PC-3 (cell line): ENCODE measurements around the gene TMEM140. TPM values are rescaled to one million over a fixed set of nuclear protein-coding genes. Genes with fewer than 3 reads are reported as not detected.

Source experiments
- ATAC-seq: fragments of 200-7000 bp; cut with Tn5 transposase; 2 replicates; pipeline ENCODE4 v1.9.1; 2020; ENCODE audit warnings: mild to moderate bottlenecking, moderate library complexity
- BruUV-seq: library from RNA; stranded (reverse); fragments of 400-500 nt; replicated peaks from 2 replicates; lab custom pipeline; 2021; lab: Mats Ljungman, UMichigan
- CTCF ChIA-PET: fragments of 300-600 bp; sonication (Branson Sonifier 250); formaldehyde crosslinking; loops from one replicate; lab custom pipeline; 2022; ENCODE audit warnings: antibody characterized with exemption; lab: Charles Lee
- POLR2A ChIA-PET: fragments of 300-600 bp; sonication (Branson Sonifier 250); formaldehyde crosslinking; loops from one replicate; lab custom pipeline; 2022; ENCODE audit warnings: antibody characterized with exemption; ENCODE audit not compliant: unreplicated experiment; lab: Charles Lee
- DNase-seq: peaks from one replicate; pipeline ENCODE4 v3.0.0-alpha.2; 2015
- H2AFZ ChIP-seq: fragments of 300-600 bp; sonication (generic); 2 replicates; pipeline ENCODE4 v1.6.0; 2016; ENCODE audit warnings: antibody characterized with exemption, low read length
- H3F3A ChIP-seq: fragments of 300-600 bp; sonication (generic); one replicate; pipeline ENCODE4 v1.6.0; 2017; ENCODE audit warnings: antibody characterized with exemption, low read length, control low read depth, mild to moderate bottlenecking; ENCODE audit not compliant: unreplicated experiment
- H3K27ac ChIP-seq: fragments of 300-600 bp; sonication (generic); 2 replicates; pipeline ENCODE4 v1.5.1; 2016; ENCODE audit warnings: mild to moderate bottlenecking, low read length
- H3K27me3 ChIP-seq: fragments of 300-600 bp; sonication (generic); 2 replicates; pipeline ENCODE4 v1.6.1; 2016; ENCODE audit warnings: low read length, mixed read lengths
- H3K36me3 ChIP-seq: fragments of 300-600 bp; sonication (generic); 2 replicates; pipeline ENCODE4 v1.6.1; 2016; ENCODE audit warnings: low read depth, mixed run types, low read length, mixed read lengths
- H3K4me1 ChIP-seq: fragments of 300-600 bp; sonication (generic); 2 replicates; pipeline ENCODE4 v1.5.1; 2016; ENCODE audit warnings: low read length; ENCODE audit not compliant: insufficient read depth
- H3K4me2 ChIP-seq: fragments of 300-600 bp; sonication (generic); 2 replicates; pipeline ENCODE4 v1.6.0; 2016; ENCODE audit warnings: low read length
- H3K4me3 ChIP-seq: fragments of 300-600 bp; sonication (generic); 2 replicates; pipeline ENCODE4 v1.5.1; 2016; ENCODE audit warnings: mild to moderate bottlenecking, low read length, mixed read lengths
- H3K79me2 ChIP-seq: fragments of 300-600 bp; sonication (generic); 2 replicates; pipeline ENCODE4 v1.6.1; 2017; ENCODE audit warnings: low read length, mixed read lengths
- H3K9ac ChIP-seq: fragments of 300-600 bp; sonication (generic); 2 replicates; pipeline ENCODE4 v1.6.0; 2016; ENCODE audit warnings: mild to moderate bottlenecking, low read length
- H3K9me2 ChIP-seq: fragments of 300-600 bp; sonication (generic); replicated peaks from 2 replicates; pipeline ENCODE4 v1.6.1; 2016; ENCODE audit warnings: mixed run types, low read length, mixed read lengths
- H3K9me3 ChIP-seq: fragments of 300-600 bp; sonication (generic); 2 replicates; pipeline ENCODE4 v1.6.1; 2016; ENCODE audit warnings: low read length, mixed read lengths
- H4K20me1 ChIP-seq: fragments of 300-600 bp; sonication (generic); 2 replicates; pipeline ENCODE4 v1.6.1; 2016; ENCODE audit warnings: low read length, mixed read lengths
- CTCF ChIP-seq: fragments of 300-600 bp; sonication (generic); conservative IDR thresholded peaks from 2 replicates; pipeline ENCODE4 v1.5.1; 2017; ENCODE audit warnings: antibody characterized with exemption, low read depth, mild to moderate bottlenecking, low read length
- EZH2 ChIP-seq: fragments of 300-600 bp; sonication (generic); IDR thresholded peaks from one replicate; pipeline ENCODE4 v1.6.1; 2017; ENCODE audit warnings: antibody characterized with exemption, mild to moderate bottlenecking, low read length; ENCODE audit not compliant: unreplicated experiment
- EZH2phosphoT487 ChIP-seq: fragments of 300-600 bp; sonication (generic); IDR thresholded peaks from 2 replicates; pipeline ENCODE4 v1.6.1; 2018; ENCODE audit warnings: mild to moderate bottlenecking, antibody characterized with exemption, low read length, borderline replicate concordance
- intact Hi-C: fragments of 100-400 bp; cut with micrococcal nuclease; formaldehyde crosslinking; loops from 2 replicates; pipeline ENCODE4 v1.9.0; 2023
- total RNA-seq: library from RNA; depleted of rRNA; stranded (reverse); fragments of >200 nt; gene quantifications from 2 replicates; pipeline ENCODE4 v1.2.3, GENCODE V29; 2014

TMEM140 gene
- total RNA-seq, 1 experiment from 2014 or later: not detected

- Histone ChIP-seq H3K4me3 (no peak overlapping the region), H4K20me1 (no peaks in the 10 kb centered on the region), H3F3A (no peaks in the 10 kb centered on the region), H3K36me3 (peaks cover 7% of the 10 kb centered on the region), H3K9me3 (peaks cover 5% of the 10 kb centered on the region; the same call in 1 of the 2 replicates), H3K4me2 (no peak overlapping the region), H3K79me2 (no peaks in the 10 kb centered on the region), H3K4me1 (no peaks in the 10 kb centered on the region), H3K9me2 (no peaks in the 10 kb centered on the region), H3K27ac (no peak overlapping the region), H3K27me3 (no peaks in the 10 kb centered on the region), H3K9ac (no peak overlapping the region), H2AFZ (no peak overlapping the region)
- intact Hi-C loops: no loop called here
- TF ChIP-seq EZH2phosphoT487: no peak
- TF ChIP-seq CTCF: no peak
- no peak for TF ChIP-seq EZH2
- BruUV-seq: no TSS peak
- no peak for DNase-seq
- ATAC-seq: peak; percentile 23; the same call in 1 of the 2 replicates
- POLR2A ChIA-PET: interaction anchor here (0.6 kb wide), 1 partner anchor 207 kb away, joined by 4 read pairs; no protein-coding TSS in a partner anchor
- CTCF ChIA-PET: no interaction called here
Measured at GRCh38 chr7:135160098-135160857, 12.4 kb downstream of the TMEM140 start.

- H2AFZ ChIP-seq: no peak overlapping the region
- no peak for ATAC-seq
- no peak overlapping the region for H3K27ac ChIP-seq
- DNase-seq: no peak
- H3K79me2 ChIP-seq: no peaks in the 10 kb centered on the region
- no peaks in the 10 kb centered on the region for H3K9me2 ChIP-seq
- peaks cover 3% of the 10 kb centered on the region; the same call in 1 of the 2 replicates for H3K9me3 ChIP-seq
- ChIA-PET CTCF (no interaction called here), POLR2A (no interaction called here)
- H3K36me3 ChIP-seq: peaks cover 13% of the 10 kb centered on the region
- TF ChIP-seq EZH2phosphoT487: no peak
- no peak for TF ChIP-seq CTCF
- no peak for TF ChIP-seq EZH2
- no peak overlapping the region for H3K9ac ChIP-seq
- H3K4me3 ChIP-seq: no peak overlapping the region
- no peak overlapping the region for H3K4me2 ChIP-seq
- intact Hi-C loops: no loop called here
- H3F3A ChIP-seq: no peaks in the 10 kb centered on the region
- no peaks in the 10 kb centered on the region for H3K4me1 ChIP-seq
- H3K27me3 ChIP-seq: no peaks in the 10 kb centered on the region
- no TSS peak for BruUV-seq
- no peaks in the 10 kb centered on the region for H4K20me1 ChIP-seq
Measured at GRCh38 chr7:135160858-135161653, 13.2 kb downstream of the TMEM140 start.
